ENCODE measurements around the gene DNM3.

DNA sequence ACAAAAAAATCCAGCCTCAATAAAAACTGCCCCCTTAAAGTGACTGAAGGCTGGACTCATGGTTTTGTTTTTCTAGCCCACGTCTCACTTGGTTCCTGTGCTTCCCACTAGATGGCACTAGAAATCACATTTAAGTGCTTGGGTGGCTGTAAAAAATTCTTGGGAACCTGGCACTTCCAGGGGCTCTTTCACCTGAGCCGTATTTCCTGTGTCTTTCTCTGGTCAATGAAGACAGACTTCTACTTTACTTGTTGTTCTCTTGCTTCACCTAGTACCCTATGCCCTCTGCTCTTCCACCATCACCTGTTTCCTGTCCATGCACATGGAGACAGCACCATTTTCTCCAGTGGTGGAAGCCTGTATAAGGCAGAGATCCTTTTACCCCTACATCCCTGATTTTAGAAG lies 39.8 kb upstream of the DNM3 start:
- TF ChIP-seq FOXM1 (IDR thresholded peaks at IDR 0.05; ENCODE audit: borderline replicate concordance, low read depth) (no peak), YY1 (IDR thresholded peaks at IDR 0.05; ENCODE audit: low read depth) (no peak), TEAD4 (IDR thresholded peaks at IDR 0.05) (no peak), CEBPB (IDR thresholded peaks at IDR 0.05) (no peak), EP300 (IDR thresholded peaks at IDR 0.05; ENCODE audit: borderline replicate concordance) (no peak)
- TF ChIP-seq, protein P1, sequence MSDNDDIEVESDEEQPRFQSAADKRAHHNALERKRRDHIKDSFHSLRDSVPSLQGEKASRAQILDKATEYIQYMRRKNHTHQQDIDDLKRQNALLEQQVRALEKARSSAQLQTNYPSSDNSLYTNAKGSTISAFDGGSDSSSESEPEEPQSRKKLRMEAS (IDR thresholded peaks at IDR 0.05), result no peak
- TF ChIP-seq, protein P2, sequence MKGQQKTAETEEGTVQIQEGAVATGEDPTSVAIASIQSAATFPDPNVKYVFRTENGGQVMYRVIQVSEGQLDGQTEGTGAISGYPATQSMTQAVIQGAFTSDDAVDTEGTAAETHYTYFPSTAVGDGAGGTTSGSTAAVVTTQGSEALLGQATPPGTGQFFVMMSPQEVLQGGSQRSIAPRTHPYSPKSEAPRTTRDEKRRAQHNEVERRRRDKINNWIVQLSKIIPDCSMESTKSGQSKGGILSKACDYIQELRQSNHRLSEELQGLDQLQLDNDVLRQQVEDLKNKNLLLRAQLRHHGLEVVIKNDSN (IDR thresholded peaks at IDR 0.05), result no peak
- TF ChIP-seq, protein P3, sequence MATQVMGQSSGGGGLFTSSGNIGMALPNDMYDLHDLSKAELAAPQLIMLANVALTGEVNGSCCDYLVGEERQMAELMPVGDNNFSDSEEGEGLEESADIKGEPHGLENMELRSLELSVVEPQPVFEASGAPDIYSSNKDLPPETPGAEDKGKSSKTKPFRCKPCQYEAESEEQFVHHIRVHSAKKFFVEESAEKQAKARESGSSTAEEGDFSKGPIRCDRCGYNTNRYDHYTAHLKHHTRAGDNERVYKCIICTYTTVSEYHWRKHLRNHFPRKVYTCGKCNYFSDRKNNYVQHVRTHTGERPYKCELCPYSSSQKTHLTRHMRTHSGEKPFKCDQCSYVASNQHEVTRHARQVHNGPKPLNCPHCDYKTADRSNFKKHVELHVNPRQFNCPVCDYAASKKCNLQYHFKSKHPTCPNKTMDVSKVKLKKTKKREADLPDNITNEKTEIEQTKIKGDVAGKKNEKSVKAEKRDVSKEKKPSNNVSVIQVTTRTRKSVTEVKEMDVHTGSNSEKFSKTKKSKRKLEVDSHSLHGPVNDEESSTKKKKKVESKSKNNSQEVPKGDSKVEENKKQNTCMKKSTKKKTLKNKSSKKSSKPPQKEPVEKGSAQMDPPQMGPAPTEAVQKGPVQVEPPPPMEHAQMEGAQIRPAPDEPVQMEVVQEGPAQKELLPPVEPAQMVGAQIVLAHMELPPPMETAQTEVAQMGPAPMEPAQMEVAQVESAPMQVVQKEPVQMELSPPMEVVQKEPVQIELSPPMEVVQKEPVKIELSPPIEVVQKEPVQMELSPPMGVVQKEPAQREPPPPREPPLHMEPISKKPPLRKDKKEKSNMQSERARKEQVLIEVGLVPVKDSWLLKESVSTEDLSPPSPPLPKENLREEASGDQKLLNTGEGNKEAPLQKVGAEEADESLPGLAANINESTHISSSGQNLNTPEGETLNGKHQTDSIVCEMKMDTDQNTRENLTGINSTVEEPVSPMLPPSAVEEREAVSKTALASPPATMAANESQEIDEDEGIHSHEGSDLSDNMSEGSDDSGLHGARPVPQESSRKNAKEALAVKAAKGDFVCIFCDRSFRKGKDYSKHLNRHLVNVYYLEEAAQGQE (IDR thresholded peaks at IDR 0.05; ENCODE audit: low read depth), result no peak
